Measurements from ENCODE around the gene PCNX2.

DNA sequence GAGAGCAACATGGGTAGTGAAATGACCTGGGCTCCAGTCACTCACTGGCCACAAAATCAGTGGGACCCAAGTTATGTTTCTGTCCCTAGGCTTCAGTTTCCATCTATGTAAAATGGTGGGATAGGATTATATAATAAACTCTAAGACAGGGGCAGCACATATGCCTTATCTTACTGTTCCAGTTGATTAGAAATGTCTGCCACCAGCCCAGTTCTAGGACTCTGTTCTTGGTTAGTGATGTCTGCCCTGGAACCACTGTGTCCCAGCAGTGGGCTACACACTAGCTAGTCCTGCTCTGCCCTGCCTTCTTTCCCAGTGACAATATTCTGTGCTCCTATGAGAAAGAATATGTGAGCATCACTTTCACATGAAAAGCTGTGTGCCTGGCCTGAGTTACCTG lies 138.3 kb downstream of the PCNX2 start:
- TF ChIP-seq, protein P1, sequence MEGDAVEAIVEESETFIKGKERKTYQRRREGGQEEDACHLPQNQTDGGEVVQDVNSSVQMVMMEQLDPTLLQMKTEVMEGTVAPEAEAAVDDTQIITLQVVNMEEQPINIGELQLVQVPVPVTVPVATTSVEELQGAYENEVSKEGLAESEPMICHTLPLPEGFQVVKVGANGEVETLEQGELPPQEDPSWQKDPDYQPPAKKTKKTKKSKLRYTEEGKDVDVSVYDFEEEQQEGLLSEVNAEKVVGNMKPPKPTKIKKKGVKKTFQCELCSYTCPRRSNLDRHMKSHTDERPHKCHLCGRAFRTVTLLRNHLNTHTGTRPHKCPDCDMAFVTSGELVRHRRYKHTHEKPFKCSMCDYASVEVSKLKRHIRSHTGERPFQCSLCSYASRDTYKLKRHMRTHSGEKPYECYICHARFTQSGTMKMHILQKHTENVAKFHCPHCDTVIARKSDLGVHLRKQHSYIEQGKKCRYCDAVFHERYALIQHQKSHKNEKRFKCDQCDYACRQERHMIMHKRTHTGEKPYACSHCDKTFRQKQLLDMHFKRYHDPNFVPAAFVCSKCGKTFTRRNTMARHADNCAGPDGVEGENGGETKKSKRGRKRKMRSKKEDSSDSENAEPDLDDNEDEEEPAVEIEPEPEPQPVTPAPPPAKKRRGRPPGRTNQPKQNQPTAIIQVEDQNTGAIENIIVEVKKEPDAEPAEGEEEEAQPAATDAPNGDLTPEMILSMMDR (IDR thresholded peaks at IDR 0.05): no peak
- TF ChIP-seq ZFX (IDR thresholded peaks at IDR 0.05; ENCODE audit: borderline replicate concordance): no peak

Measured in 22Rv1 (cell line).